ENCODE data around the gene ZNF536.

The ZNF536 gene

GRCh38 chr19:30364866-30365800 lies 7.1 kb upstream of the ZNF536 start:
- no peak for DNase-seq

- DNase-seq, result no peak
These were observed 5.9 kb upstream of the ZNF536 start for GRCh38 chr19:30366282-30366681.

GRCh38 chr19:30367006-30367405 lies 5.2 kb upstream of the ZNF536 start:
- DNase-seq, result no peak

- no peak for DNase-seq
These were observed 4.8 kb upstream of the ZNF536 start for GRCh38 chr19:30367421-30367820.

GRCh38 chr19:30369833-30370232 lies 2.4 kb upstream of the ZNF536 start:
- no peak for DNase-seq

- DNase-seq, result no peak
These were observed 885 bp upstream of the ZNF536 start for GRCh38 chr19:30371161-30371836.

GRCh38 chr19:30373593-30373992 lies 1.4 kb downstream of the ZNF536 start:
- no peak for DNase-seq

- no peak for DNase-seq
These were observed 2.3 kb downstream of the ZNF536 start for GRCh38 chr19:30374539-30374864.

- DNase-seq, result no peak
These were observed 2.8 kb downstream of the ZNF536 start for GRCh38 chr19:30374865-30375552.

GRCh38 chr19:30375553-30376031 lies 3.4 kb downstream of the ZNF536 start:
- DNase-seq, result no peak

GRCh38 chr19:30376272-30376671 lies 4.1 kb downstream of the ZNF536 start:
- no peak for DNase-seq

- DNase-seq, result no peak
These were observed 4.7 kb downstream of the ZNF536 start for GRCh38 chr19:30376826-30377425.

GRCh38 chr19:30378701-30379100 lies 6.5 kb downstream of the ZNF536 start:
- DNase-seq, result no peak

GRCh38 chr19:30379841-30380610 lies 7.8 kb downstream of the ZNF536 start:
- DNase-seq, result no peak

- no peak for DNase-seq
These were observed 9.2 kb downstream of the ZNF536 start for GRCh38 chr19:30381366-30381765.

GRCh38 chr19:30385174-30385573 lies 13.0 kb downstream of the ZNF536 start:
- no peak for DNase-seq

- DNase-seq, result no peak
These were observed 13.5 kb downstream of the ZNF536 start for GRCh38 chr19:30385666-30386065.

GRCh38 chr19:30386551-30387143 lies 14.5 kb downstream of the ZNF536 start:
- no peak for DNase-seq

GRCh38 chr19:30387311-30388115 lies 15.3 kb downstream of the ZNF536 start:
- DNase-seq, result no peak

GRCh38 chr19:30388327-30388726 lies 16.1 kb downstream of the ZNF536 start:
- no peak for DNase-seq

- DNase-seq, result no peak
These were observed 16.6 kb downstream of the ZNF536 start for GRCh38 chr19:30388819-30389218.

All from activated T-cell treated with anti-CD3 and anti-CD28 coated beads, Interleukin-2, amount 50 U/mL, for 48 hours (primary cell).